ENCODE results near the gene RAB35.

The RAB35 gene

GRCh38 chr12:120090206-120090605 is 26.3 kb downstream of the RAB35 start:
- intact Hi-C loops (cut with DNase I; ENCODE audit: low total_unique reads), result no loop called here
- no peak overlapping the region for H3K4me3 ChIP-seq
- no peak overlapping the region for H3K27ac ChIP-seq
- no peaks in the 10 kb centered on the region for H3K27me3 ChIP-seq
- no peaks in the 10 kb centered on the region for H3K9me3 ChIP-seq
- peaks cover 8 to 34% (median 12%) of the 10 kb centered on the region in 3 donors for H3K36me3 ChIP-seq
- no peak for DNase-seq
- H3K4me1 ChIP-seq, result peaks cover 0 to 9% (median 4%) of the 10 kb centered on the region in 4 donors
- TF ChIP-seq CTCF (IDR thresholded peaks at IDR 0.05), result no peak

- Histone ChIP-seq H3K27ac (no peak overlapping the region), H3K9me3 (no peaks in the 10 kb centered on the region), H3K27me3 (no peaks in the 10 kb centered on the region), H3K4me1 (peaks cover 0 to 9% (median 4%) of the 10 kb centered on the region in 4 donors), H3K36me3 (peaks cover 4 to 31% (median 12%) of the 10 kb centered on the region in 3 donors), H3K4me3 (no peak overlapping the region)
- intact Hi-C loops (cut with DNase I; ENCODE audit: low total_unique reads), result no loop called here
- DNase-seq, result no peak
- TF ChIP-seq CTCF (IDR thresholded peaks at IDR 0.05), result no peak
Observed at GRCh38 chr12:120089796-120090195, 26.8 kb downstream of the RAB35 start.

GRCh38 chr12:120089105-120089504 is 27.4 kb downstream of the RAB35 start:
- no peak for DNase-seq
- peaks cover 0 to 9% (median 4%) of the 10 kb centered on the region in 4 donors for H3K4me1 ChIP-seq
- intact Hi-C loops (cut with DNase I; ENCODE audit: low total_unique reads), result no loop called here
- no peaks in the 10 kb centered on the region for H3K9me3 ChIP-seq
- TF ChIP-seq CTCF (IDR thresholded peaks at IDR 0.05), result no peak
- H3K4me3 ChIP-seq, result no peak overlapping the region
- H3K36me3 ChIP-seq, result peaks cover 0 to 24% (median 5%) of the 10 kb centered on the region in 3 donors
- no peak overlapping the region for H3K27ac ChIP-seq
- H3K27me3 ChIP-seq, result no peaks in the 10 kb centered on the region

GRCh38 chr12:120086801-120087621 is 29.5 kb downstream of the RAB35 start:
- H3K4me3 ChIP-seq, result peak overlapping the region; percentile 40 to 57
- intact Hi-C loops (cut with DNase I; ENCODE audit: low total_unique reads), result loop anchor here (2.0 kb wide), 1 partner anchor 30 kb away; the partner anchor contains the start of gene RAB35
- H3K4me1 ChIP-seq, result peaks cover 0 to 9% (median 4%) of the 10 kb centered on the region in 4 donors
- TF ChIP-seq CTCF (IDR thresholded peaks at IDR 0.05), result peak; percentile 98 to 99
- no peaks in the 10 kb centered on the region for H3K27me3 ChIP-seq
- DNase-seq, result peak; percentile 99 to 100
- peaks cover 0 to 3% (median 0%) of the 10 kb centered on the region in 3 donors for H3K36me3 ChIP-seq
- H3K9me3 ChIP-seq, result no peaks in the 10 kb centered on the region
- H3K27ac ChIP-seq, result peak overlapping the region; percentile 65 to 66

GRCh38 chr12:120085920-120086645 is 30.5 kb downstream of the RAB35 start:
- H3K9me3 ChIP-seq, result no peaks in the 10 kb centered on the region
- no peak for DNase-seq
- peak overlapping the region; percentile 65 to 66 for H3K27ac ChIP-seq
- no peaks in the 10 kb centered on the region for H3K36me3 ChIP-seq
- TF ChIP-seq CTCF (IDR thresholded peaks at IDR 0.05), result no peak
- no peaks in the 10 kb centered on the region for H3K27me3 ChIP-seq
- H3K4me3 ChIP-seq, result peak overlapping the region; percentile 40 to 57
- intact Hi-C loops (cut with DNase I; ENCODE audit: low total_unique reads), result loop anchor here (2.0 kb wide), 1 partner anchor 31 kb away; the partner anchor contains the start of gene RAB35
- peaks cover 0 to 9% (median 4%) of the 10 kb centered on the region in 4 donors for H3K4me1 ChIP-seq

Measured in tibial artery (tissue), 4 donors.